ENCODE data around the gene FAM83G. TPM values are rescaled to one million over a fixed set of nuclear protein-coding genes. Genes with fewer than 3 reads are reported as not detected.
"Not testable (repeated sequence)": the region's sequence is repeated elsewhere in the genome, so short reads cannot be mapped to it uniquely, and the experiment has no call there.

Gene FAM83G
- total RNA-seq, 1 experiment from 2014 or later: 2.9 TPM

DNA sequence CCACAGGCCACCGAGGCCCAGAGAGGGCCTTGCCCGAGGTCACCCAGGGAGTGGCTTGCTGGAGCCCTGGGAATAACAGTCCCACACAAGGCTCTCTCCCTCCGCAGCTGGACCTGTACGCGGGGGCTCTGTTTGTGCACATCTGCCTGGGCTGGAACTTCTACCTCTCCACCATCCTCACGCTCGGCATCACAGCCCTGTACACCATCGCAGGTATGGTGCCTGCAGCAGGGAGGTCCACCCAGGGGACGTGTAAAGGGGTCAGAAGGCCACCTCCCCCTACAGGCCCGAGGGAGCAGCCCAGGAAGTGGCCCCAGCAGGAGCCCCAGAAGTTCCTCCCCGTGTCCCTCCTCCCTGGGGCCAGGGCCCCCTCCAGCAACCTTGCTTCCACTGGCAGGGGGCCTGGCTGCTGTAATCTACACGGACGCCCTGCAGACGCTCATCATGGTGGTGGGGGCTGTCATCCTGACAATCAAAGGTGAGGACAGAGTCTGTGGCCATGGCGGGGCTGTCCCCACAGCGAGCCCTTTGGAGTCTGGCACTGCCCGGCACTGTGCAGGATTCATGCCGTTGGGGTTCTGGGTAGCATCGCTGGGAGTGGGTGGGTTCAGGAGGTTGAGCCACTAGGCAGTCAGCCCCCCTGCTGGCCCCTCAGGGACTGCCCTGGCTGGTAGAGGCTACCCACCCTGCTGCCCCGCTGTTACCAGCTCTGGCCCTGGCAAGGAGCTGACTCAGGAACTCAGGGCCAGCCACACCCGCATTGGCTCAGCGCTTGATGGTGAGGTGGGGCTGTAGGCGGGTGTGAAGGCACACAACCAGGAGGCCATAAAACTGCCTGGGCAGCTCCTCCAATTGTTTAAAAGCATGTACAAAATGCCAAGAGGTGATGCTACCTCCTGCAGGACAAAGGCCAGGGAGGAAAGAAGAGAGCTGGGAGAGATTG, 35.3 kb downstream of the FAM83G start:
- DNase-seq (ENCODE audit: low read depth): no peak

GRCh38 chr17:18968345-18968744, 36.2 kb downstream of the FAM83G start:
- no peak for DNase-seq (ENCODE audit: low read depth)

- peak; percentile 19 for DNase-seq (ENCODE audit: low read depth)
These were observed 36.6 kb downstream of the FAM83G start for GRCh38 chr17:18967916-18968315.

- DNase-seq (ENCODE audit: low read depth): no peak
These were observed 37.5 kb downstream of the FAM83G start for GRCh38 chr17:18966831-18967624.

DNA sequence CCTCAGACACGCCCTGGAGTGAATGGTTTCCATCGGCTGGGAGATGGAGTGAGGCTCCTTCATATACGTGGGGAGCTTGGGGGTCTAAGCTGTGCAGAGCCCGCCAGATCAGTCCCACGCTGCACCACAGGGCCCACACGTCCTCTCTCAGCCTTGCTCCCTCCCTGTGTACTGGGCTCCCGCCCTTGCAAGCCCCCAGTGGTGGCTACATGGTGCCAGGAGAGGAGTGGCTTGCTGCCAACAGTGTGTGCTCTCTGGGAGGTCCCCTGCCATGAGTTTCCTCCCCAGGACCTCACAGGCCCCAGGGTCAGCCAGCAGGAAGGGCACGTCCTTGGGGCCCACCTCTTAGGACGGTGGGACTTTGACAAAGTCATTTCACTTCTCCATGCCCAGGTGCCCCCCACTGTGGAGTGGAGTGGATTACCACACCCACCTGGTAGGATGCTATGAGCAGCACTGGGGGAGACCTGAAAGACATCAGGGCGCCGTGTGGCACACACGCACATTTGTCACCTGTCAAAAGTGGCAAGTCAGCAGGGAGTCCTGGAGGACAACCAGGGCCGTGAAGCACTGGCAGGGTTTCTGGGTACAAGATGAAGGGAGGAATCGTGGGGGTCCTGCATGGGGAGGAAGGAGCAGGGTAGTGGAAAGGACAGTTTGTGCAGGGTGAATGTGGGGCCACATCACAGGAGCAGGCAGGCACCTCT, 38.9 kb downstream of the FAM83G start:
- DNase-seq (ENCODE audit: low read depth): no peak

GRCh38 chr17:18964550-18964949, 40.0 kb downstream of the FAM83G start:
- no peak for DNase-seq (ENCODE audit: low read depth)

GRCh38 chr17:18964018-18964351, 40.6 kb downstream of the FAM83G start:
- no peak for DNase-seq (ENCODE audit: low read depth)

DNA sequence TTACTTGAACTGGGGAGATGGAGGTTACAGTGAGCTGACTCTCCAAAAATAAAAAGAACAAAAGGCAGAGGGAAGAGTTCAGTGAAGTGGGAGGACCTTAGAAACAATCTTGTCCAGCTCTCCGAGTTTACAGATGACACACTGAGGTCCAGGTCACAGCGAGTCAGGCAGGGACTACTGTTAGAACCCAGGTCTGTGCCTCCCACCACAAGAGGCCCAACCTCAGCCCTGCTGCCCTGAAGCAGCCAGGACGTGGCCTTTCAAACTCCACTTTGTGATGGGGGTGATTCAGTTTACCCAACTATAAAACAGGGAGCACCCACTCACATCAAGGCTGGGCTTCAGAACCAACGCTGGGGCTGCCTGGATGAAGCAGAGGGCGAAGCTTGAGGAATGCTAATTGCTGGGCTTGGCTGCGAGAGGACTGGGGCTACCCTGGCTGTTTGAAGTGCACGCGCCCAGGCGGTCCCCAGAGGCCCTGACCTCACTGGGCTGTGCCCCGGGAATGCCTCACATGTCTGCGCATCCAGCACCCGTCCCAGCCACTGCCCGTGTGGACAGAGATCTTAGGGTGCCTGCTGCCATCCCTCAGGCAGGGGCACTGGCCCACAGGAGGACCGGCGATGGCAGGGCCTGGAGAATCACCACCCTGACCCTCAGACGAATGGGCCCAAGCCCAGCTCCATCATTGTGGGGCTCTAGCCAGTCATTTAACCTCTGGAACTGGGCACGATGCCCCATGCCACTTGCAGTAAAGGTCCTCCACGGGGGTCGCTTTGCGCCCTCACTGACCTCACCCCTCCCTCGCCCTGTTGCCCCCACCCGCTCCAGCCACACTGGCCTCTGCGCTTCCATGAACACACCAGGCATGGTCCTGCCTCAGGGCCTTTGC, 41.2 kb downstream of the FAM83G start:
- DNase-seq (ENCODE audit: low read depth): no peak

- no peak for DNase-seq (ENCODE audit: low read depth)
These were observed 42.1 kb downstream of the FAM83G start for GRCh38 chr17:18962494-18962815.

DNA sequence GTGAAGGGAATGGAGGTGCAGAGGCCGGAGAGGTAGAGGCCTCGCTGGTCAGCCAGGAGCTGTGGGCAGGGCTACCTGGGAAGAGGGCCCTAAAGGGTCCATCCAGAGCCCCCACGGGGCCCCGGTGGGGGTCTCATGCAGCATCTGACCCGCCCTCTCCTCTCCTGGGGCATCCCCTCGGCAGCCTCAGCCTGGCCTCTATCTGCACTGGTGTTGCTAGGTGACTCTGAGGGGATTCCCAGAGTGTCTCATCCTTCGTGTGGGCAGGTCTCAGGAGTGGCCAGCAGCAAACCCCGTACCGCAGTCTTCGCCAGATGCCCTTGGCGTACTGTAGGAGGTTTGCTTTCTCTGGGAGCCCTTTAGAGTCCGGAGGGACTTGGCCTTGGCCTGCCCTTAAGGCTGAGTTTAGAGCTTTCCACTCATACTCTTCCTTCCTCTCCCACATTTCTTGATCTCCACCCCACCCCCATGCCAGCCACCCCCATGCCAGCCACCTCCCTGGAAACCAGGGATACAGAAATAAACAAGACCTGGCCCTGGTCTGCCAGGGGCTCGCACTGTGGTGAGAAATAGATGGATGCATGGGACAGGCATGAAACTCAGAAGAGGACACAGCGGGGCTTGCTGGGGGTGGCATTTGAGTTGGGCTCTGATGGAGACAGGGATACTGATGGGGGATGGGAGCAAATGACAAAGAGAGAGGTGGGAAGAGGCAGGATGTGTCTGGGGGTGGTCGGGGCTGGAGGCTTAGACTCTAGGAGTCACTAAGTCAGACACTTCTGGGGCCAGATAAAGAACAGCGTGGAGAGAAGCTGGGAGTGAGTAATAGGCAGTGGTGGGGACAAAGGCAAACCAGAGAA, 42.7 kb downstream of the FAM83G start:
- DNase-seq (ENCODE audit: low read depth): peak; percentile 67

DNA sequence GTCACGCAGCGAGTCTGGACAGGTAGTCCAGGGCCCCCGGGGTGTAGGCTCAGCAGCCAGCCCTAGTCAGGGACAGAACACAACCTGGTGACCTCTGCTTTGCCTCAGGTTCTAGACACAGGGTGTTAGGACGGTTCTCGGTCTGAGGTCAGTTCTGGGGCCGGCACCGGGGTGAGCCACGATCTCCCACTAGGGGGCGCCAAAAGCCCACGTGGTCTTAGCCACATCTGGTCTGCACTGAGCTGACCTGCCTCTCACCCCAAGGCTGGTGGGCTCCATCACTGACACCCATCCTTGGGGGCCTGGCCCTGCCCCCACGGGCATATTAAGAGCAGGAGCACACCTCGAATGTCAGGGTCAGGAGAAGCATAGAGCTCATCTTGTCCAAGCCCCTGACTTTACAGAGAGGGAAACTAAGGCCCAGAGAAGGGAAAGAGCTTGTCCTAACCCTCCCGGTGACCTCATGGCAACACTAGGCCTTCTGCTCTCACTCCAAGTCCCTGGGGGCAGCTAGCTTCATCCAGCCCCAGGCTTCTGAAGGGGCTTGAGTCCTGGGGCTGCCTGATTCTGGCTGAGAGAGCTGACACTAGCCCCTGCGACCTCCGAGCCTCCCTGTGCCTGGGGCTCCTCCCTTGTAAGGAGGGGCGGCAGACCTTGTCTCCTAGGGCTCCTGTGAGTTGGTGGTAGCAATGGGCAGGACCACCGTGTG, 43.6 kb downstream of the FAM83G start:
- DNase-seq (ENCODE audit: low read depth): peak; percentile 54

- DNase-seq (ENCODE audit: low read depth): no peak
These were observed 44.3 kb downstream of the FAM83G start for GRCh38 chr17:18960241-18960665.

DNA sequence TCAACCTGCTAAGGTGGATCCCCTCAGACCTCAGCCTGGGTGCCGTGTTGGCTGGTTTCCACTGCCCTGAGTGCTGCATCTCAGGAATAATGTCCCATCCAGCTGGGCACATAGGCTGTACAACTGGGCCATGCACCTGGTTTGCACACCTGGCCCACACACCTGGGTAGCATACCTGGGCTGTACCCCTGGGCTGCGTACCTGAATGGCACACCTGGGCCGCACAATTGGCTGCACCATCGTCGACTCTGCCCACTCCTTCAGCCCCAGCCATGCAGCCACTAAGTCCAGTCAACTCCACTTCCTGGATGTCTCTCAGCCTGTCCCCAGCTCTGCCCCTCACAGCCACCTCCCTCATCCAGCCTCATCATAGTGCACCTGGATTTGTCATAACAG, 44.7 kb downstream of the FAM83G start:
- no peak for DNase-seq (ENCODE audit: low read depth)

- DNase-seq (ENCODE audit: low read depth): no peak
These were observed 45.3 kb downstream of the FAM83G start for GRCh38 chr17:18959071-18959844.

- no peak for DNase-seq (ENCODE audit: low read depth)
These were observed 46.0 kb downstream of the FAM83G start for GRCh38 chr17:18958611-18959010.

- no peak for DNase-seq (ENCODE audit: low read depth)
These were observed 46.7 kb downstream of the FAM83G start for GRCh38 chr17:18957831-18958230.

GRCh38 chr17:18956581-18956980, 48.0 kb downstream of the FAM83G start:
- DNase-seq (ENCODE audit: low read depth): no peak

- not testable (repeated sequence) for DNase-seq (ENCODE audit: low read depth)
These were observed 48.5 kb downstream of the FAM83G start for GRCh38 chr17:18956021-18956420.

DNA sequence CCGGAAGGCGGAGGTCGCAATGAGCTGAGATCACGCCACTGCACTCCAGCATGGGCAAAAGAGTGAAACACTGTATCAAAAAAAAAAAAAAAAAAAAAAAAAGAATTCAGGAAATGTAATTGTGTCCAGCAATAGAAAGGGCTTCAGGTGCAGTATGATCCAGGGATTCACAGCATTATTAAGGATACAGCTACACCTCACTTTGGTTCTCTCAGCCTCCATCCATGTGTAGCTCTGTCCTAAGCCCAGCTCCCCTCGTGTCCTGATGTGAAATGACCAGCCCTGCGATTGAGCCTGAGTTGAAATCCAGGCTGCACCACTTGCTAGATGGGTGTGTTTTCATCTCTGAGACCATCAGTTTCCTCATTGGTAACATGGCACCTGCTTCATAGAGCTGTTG, 49.6 kb downstream of the FAM83G start:
- DNase-seq (ENCODE audit: low read depth): no peak

Measured in RPMI7951 (cell line).